ENCODE data around the gene ALPK1. TPM values are rescaled to one million over a fixed set of nuclear protein-coding genes. Genes with fewer than 3 reads are reported as not detected.
A peak's percentile ranks its signal among the peaks of the same experiment; 100 is the strongest.
"Not testable (repeated sequence)": the region's sequence is repeated elsewhere in the genome, so short reads cannot be mapped to it uniquely, and the experiment has no call there.

ALPK1 gene
- total RNA-seq, 3 donors from 2014 or later: 2.6 to 4.0 (median 3.6) TPM

DNA sequence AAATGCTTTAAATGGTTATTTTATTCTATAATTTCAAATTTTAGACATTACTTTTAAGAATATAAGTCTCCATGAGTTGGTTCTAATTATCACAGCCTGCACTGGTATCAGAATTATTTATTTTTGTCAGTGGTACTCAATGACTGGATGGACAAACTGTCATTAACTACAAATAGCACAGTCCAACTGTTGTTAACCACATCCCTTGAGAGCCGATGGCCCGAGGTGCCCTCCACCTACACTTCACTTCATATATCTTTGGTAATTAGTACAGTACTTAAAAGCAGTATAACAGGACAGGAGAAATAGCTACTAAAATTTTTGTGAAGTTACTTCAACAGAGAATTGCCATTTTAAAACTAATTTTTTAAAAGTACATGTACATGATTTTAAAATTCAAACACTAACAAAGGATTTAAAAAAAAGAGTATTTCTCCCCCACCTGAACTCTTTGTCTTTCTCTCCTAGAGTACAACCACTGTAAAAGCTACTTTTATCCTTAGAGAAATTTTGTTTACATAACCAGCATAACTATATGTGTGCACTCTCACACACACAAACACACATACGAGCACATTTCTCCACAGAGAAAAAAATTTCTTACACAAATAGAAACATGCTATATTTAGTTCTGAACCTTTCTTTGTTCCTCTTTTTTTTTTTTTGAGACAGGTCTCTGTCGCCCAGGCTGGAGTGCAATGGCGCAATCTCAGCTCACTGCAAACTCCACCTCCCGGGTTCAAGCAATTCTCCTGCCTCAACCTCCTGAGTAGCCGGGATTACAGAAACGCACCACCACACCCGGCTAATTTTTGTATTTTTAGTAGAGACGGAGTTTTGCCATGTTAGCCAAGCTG, 17.9 kb upstream of the ALPK1 start:
- H3K27me3 Mint-ChIP-seq (ENCODE audit: low read depth): no peaks in the 10 kb centered on the region
- no peak for ATAC-seq
- H3K36me3 Mint-ChIP-seq (ENCODE audit: insufficient read depth): peaks cover 36% of the 10 kb centered on the region
- H3K4me3 Mint-ChIP-seq: peak overlapping the region; percentile 43
- DNase-seq: no peak
- H3K4me1 Mint-ChIP-seq (ENCODE audit: low read depth): peaks cover 70% of the 10 kb centered on the region
- H3K9me3 Mint-ChIP-seq: no peaks in the 10 kb centered on the region

DNA sequence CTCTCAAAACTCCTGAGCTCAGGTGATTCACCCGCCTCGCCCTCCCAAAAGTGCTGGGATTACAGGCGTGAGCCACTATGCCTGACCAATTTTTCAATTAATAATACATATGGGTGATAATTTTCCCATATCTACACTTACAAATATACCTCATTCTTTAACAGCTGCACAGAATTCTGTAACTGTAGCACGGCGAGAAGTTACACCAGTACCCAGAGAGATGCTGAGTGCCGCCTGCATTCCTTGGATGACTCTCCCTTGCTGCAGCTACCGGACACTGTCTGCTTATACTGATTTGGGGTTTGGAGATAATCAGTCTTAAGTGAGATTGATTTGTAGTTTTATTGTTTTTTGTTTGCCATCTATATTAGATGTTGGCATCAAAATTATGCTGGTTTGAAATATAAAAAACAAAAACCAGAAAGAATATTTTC, 17.3 kb upstream of the ALPK1 start:
- peak overlapping the region; percentile 43 for H3K4me3 Mint-ChIP-seq
- no peaks in the 10 kb centered on the region for H3K27me3 Mint-ChIP-seq (ENCODE audit: low read depth)
- ATAC-seq (no peak), DNase-seq (no peak)
- no peaks in the 10 kb centered on the region for H3K9me3 Mint-ChIP-seq
- H3K36me3 Mint-ChIP-seq (ENCODE audit: insufficient read depth): peaks cover 36% of the 10 kb centered on the region
- peaks cover 72% of the 10 kb centered on the region for H3K4me1 Mint-ChIP-seq (ENCODE audit: low read depth)

DNA sequence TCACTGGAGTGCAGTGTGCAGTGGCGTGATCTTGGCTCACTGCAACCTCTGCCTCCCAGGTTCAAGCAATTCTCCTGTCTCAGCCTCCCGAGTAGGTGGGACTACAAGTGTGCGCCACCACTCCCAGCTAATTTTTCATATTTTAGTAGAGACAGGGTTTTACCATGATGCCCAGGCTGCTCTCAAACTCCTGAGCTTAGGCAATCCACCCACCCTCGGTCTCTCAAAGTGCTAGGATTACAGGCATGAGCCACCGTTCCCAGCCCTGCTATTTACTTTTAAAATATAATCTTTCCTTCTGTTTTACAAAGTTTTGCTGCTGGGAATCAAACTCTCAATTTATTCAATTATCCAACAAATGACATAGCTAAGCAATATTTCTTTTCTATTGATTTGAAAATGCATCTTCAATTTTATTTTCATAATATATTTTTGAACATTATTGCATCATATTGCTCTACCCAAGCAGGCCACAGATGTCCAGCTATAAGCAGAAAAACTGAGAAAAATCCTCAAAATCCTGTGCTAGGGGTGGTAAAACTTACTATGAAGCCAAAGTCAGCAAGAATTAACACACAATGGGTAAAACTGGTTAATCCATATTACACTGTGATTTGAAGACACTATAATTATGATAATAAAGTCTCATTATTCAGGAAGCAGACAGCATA, 16.6 kb upstream of the ALPK1 start:
- DNase-seq (no peak), ATAC-seq (no peak)
- H3K9me3 Mint-ChIP-seq: no peaks in the 10 kb centered on the region
- H3K4me3 Mint-ChIP-seq: no peak overlapping the region
- H3K4me1 Mint-ChIP-seq (ENCODE audit: low read depth): peaks cover 72% of the 10 kb centered on the region
- H3K27me3 Mint-ChIP-seq (ENCODE audit: low read depth): no peaks in the 10 kb centered on the region
- peaks cover 36% of the 10 kb centered on the region for H3K36me3 Mint-ChIP-seq (ENCODE audit: insufficient read depth)

DNA sequence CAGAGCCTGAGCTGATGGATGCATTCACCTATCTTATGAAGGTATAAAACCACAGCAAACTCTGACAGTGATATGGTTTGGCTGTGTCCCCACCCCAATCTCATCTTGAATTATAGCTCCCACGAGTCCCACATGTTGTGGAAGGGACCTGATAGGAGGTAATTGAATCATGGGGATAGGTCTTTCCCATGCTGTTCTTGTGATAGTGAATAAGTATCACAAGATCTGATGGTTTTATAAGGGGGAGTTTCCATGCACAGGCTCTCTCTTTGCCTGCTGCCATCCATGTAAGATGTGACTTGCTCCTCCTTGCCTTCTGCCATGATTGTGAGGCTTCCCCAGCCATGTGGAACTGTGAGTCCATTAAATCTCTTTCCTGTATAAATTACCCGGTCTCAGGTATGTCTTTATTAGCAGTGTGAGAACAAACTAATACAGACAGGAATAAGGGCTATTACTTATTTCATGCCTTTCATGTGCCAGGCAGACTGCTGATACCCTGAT, 15.2 kb upstream of the ALPK1 start:
- H3K9me3 Mint-ChIP-seq; ATAC-seq; DNase-seq; H3K27me3 Mint-ChIP-seq (ENCODE audit: low read depth): not testable (repeated sequence)
- H3K36me3 Mint-ChIP-seq (ENCODE audit: insufficient read depth): peaks cover 27% of the 10 kb centered on the region
- peaks cover 75% of the 10 kb centered on the region for H3K4me1 Mint-ChIP-seq (ENCODE audit: low read depth)
- peak overlapping the region; percentile 3 for H3K4me3 Mint-ChIP-seq

DNA sequence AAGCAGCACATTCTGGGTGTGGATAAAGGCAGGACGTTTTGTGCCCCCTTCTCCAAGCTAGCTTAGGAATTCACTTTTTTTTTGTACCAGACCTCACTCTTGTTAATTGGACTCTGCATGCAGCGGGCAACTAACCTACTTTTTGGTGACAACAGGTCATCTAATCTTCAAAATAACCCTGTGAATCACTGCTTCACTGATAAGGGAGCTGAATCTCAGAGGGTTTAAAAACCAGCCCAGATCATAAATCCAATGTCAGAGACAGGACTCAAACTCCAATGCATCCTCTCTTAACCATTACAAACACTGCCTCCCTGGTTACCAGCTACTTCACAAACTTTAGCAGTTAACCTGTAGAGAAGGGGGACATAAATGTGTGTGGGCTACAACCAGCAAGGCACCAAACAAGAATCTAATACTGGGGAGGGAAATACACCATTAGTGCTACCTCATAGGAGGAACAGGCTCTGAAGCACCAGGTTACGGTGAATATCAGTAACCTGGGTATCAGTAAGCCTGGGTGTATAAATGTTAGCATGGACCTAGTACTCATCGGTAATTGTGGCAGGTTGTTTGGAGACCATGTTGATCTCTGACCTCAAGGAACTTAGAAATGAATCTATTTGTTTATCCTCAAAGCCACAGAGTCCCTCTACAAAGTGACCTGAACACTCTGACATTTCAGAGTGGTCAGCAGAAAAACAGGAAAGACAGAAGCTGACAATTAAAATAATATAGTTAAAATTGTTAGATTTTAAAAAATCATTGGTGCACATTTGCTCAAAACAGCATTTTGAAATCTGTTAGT, 14.1 kb upstream of the ALPK1 start:
- ATAC-seq (no peak), DNase-seq (no peak)
- Mint-ChIP-seq H3K4me1 (ENCODE audit: low read depth) (peaks cover 76% of the 10 kb centered on the region), H3K9me3 (no peaks in the 10 kb centered on the region), H3K4me3 (peak overlapping the region; percentile 96), H3K36me3 (ENCODE audit: insufficient read depth) (peaks cover 17% of the 10 kb centered on the region), H3K27me3 (ENCODE audit: low read depth) (no peaks in the 10 kb centered on the region)

DNA sequence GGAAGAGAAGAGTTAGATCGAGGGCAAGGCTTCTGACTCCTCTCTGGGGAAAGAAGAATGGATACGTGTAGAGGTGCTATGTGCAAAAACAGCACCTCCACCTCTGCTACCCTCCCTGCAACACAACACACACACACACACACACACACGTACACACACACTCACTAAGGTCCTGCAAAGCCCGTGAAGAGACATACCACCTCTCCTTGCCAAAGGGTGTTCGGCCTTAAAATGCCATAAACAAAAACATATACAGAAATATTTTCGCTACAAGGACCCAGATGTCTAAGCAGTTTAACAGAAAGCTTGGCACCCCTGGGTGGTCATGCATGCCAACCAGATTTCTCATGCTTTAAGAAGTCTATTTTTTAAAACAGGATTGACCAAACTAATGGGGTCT, 13.0 kb upstream of the ALPK1 start:
- H3K4me1 Mint-ChIP-seq (ENCODE audit: low read depth): peaks cover 77% of the 10 kb centered on the region
- DNase-seq: no peak
- peaks cover 12% of the 10 kb centered on the region for H3K36me3 Mint-ChIP-seq (ENCODE audit: insufficient read depth)
- H3K9me3 Mint-ChIP-seq: no peaks in the 10 kb centered on the region
- H3K4me3 Mint-ChIP-seq: peak overlapping the region; percentile 96
- no peaks in the 10 kb centered on the region for H3K27me3 Mint-ChIP-seq (ENCODE audit: low read depth)
- no peak for ATAC-seq

DNA sequence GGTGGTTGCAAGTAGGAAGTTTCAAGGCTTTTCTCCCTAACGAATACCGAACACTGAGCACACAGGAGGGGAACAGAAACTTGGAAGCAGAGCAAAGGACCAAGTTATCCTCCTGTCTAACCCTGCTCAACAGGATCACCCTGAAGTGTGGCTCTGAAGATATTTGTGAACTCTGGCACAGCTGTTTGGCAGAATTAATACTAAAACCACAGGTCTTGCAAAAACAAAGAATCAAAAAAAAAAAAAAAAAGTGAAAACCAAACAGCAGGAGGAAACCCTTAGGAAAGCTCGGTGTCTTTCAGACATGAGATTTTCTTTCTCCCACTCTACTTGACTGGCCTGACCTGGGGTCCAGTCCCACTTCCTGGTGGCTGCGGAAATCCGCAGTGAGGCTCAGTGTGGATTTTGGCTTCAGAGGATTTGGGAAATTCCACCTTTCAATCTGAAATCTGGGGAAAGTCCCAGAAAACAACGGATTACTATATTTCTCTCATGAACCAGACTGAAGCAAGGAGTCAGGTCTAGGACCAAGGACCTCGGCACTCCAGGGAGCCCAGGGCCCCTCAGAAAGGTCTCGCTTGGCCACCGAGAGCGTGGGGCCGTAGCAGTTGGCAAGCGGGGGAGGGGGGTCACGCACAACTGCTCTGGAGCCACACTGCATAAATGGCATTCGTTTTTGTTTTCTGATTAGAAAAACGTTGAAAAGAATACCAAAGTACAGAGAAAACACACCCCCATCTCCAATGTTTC, 12.3 kb upstream of the ALPK1 start:
- H3K9me3 Mint-ChIP-seq: no peaks in the 10 kb centered on the region
- peaks cover 77% of the 10 kb centered on the region for H3K4me1 Mint-ChIP-seq (ENCODE audit: low read depth)
- ATAC-seq (peak in 1 of 2 donors; percentile 6), DNase-seq (no peak)
- H3K4me3 Mint-ChIP-seq: peak overlapping the region; percentile 96
- no peaks in the 10 kb centered on the region for H3K27me3 Mint-ChIP-seq (ENCODE audit: low read depth)
- peaks cover 11% of the 10 kb centered on the region for H3K36me3 Mint-ChIP-seq (ENCODE audit: insufficient read depth)

DNA sequence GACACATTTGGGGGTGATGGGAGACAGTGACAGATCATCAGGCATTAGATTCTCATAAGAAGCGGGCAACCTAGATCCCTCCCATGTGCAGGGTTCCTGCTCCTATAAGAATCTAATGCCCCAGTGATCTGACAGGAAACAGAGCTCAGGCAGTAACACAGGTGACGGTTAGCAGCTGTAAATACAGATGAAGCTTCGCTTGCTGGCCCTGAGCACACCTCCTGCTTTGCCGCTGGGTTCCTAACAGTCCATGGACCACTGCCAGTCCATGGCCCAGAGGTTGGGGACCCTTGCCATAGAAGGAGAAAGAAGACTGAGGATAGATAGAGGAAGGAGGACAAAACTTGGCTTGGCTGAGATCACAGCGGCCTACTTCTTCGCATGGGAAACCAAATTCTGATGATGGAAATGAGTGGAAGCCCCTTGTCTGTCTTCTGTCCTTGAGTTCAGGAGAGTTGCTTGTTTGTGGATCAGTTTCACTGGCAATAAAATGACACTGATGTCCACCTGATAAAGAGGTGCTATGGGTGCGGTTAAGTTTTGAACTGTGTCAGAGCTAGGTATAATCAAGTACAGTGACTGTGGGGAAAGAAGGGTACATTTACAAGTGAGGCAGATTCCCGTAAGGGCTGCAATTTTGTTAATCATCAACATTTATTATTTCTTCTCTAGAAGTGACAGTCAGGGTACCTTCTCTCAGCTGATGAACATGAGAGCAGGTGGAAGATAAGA, 9.7 kb upstream of the ALPK1 start:
- H3K4me1 Mint-ChIP-seq (ENCODE audit: low read depth): peaks cover 64% of the 10 kb centered on the region
- peaks cover 3% of the 10 kb centered on the region for H3K36me3 Mint-ChIP-seq (ENCODE audit: insufficient read depth)
- H3K9me3 Mint-ChIP-seq: no peaks in the 10 kb centered on the region
- no peak for DNase-seq
- no peaks in the 10 kb centered on the region for H3K27me3 Mint-ChIP-seq (ENCODE audit: low read depth)
- H3K4me3 Mint-ChIP-seq: peak overlapping the region; percentile 96
- ATAC-seq: peak in 1 of 2 donors; percentile 2

DNA sequence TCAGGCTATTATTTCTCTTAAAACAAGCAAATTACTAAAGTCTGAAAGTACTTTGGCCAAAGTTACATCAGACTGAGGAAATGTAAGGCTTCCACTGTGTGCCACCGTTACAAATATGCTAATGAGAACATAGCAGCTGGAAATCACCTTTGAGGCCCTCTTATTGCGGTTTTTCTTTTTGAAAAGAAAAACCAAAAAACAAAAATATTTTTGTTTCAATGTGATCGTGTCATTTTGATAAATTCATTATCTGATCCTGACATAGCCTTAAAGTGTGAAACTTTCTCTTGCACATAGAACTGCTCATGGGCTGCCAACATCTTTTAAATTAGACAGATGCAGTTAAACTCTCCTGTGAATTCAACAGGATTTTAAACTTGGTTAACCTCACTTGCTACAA, 8.7 kb upstream of the ALPK1 start:
- peak; percentile 4 to 6 for ATAC-seq
- no peak for DNase-seq
- peak overlapping the region; percentile 58 for H3K4me3 Mint-ChIP-seq

DNA sequence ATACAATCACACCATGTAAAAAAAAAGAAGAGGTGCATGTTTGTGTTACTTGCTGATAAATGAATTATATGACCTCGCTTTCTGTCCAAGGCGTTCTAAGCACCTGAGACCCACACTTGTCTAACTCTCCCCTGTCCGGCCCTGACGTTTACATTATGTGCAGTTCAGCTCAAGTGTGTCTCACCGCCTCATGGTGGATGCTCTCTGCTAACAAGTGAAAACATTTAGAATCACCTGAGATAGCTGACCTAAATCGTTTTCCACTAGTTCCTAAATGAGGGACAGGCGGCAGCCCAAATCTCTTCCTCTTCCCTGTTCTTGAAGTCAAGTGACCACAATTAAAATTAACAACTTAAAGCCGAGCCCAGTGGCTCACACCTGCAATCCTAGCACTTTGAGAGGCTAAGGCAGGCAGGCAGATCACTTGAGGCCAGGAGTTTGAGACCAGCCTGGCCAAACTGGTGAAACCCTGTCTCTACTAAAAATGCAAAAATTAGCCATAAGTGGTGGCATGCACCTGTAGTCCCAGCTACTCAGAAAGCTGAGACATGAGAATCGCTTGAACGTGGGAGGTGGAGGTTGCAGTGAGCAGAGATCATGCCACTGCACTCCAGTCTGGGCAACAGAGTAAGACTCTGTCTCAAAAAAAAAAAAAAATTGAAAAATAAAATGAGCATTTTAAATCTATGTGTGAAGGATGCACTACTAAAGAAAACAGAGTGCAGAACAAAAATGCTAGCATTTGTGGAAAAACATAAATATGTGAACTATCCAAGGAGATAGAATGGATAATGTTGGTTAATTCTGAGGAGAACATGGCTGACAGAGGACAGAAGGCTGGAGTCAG, 7.5 kb upstream of the ALPK1 start:
- Mint-ChIP-seq H3K4me1 (ENCODE audit: low read depth) (peaks cover 46% of the 10 kb centered on the region), H3K27me3 (ENCODE audit: low read depth) (no peaks in the 10 kb centered on the region)

More for the DNA sequence above, 8.7 kb upstream of the ALPK1 start:
- Mint-ChIP-seq H3K4me1 (ENCODE audit: low read depth) (peaks cover 55% of the 10 kb centered on the region), H3K9me3 (no peaks in the 10 kb centered on the region), H3K36me3 (ENCODE audit: insufficient read depth) (no peaks in the 10 kb centered on the region), H3K27me3 (ENCODE audit: low read depth) (no peaks in the 10 kb centered on the region)

DNA sequence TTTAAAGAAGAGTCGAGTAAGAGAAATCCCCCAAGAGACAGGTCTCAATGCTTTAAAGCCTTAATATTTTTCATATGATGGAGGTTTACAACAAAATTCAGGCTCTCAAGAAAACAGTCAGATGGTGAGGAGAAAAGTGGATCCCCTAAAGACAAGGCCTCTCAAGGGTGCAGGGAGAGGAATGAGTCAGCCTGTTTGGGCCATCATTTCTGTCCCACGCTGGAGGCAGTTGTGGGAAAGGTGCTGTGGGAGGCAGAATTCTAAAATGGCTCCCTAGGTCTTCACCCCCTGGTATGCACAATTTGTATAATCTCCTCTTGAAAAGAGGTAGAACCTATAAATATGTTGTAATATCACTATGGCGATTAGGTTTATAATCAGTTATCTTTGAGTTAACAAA, 6.8 kb upstream of the ALPK1 start:
- Mint-ChIP-seq H3K4me1 (ENCODE audit: low read depth) (peaks cover 45% of the 10 kb centered on the region), H3K27me3 (ENCODE audit: low read depth) (no peaks in the 10 kb centered on the region), H3K4me3 (no peak overlapping the region), H3K36me3 (ENCODE audit: insufficient read depth) (no peaks in the 10 kb centered on the region), H3K9me3 (no peaks in the 10 kb centered on the region)
- no peak for DNase-seq
- ATAC-seq: no peak

More for the DNA sequence above, 7.5 kb upstream of the ALPK1 start:
- peak overlapping the region; percentile 61 for H3K4me3 Mint-ChIP-seq
- H3K9me3 Mint-ChIP-seq: no peaks in the 10 kb centered on the region
- H3K36me3 Mint-ChIP-seq (ENCODE audit: insufficient read depth): no peaks in the 10 kb centered on the region
- no peak for ATAC-seq
- DNase-seq: no peak

DNA sequence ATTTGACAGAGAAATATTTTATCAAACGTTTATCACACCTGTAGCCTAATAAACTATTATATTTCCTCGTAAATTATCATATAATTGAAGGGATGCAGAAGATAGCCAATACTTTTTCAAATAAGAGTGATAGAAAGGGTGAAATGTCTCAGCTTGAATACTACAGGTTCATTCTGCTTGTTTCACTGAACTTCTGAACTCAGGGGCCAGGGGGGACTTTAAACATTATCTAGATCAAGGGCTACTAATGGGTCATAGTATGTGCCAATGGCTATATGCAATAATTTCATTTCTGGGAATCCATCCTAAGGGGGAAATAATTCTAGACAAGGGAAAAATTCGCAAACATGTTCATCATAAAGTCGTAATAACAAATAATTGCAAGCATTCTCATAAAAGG, 2.6 kb downstream of the ALPK1 start:
- DNase-seq (no peak), ATAC-seq (no peak)
- Mint-ChIP-seq H3K36me3 (ENCODE audit: insufficient read depth) (no peaks in the 10 kb centered on the region), H3K4me3 (no peak overlapping the region), H3K4me1 (ENCODE audit: low read depth) (peaks cover 28% of the 10 kb centered on the region), H3K9me3 (no peaks in the 10 kb centered on the region), H3K27me3 (ENCODE audit: low read depth) (no peaks in the 10 kb centered on the region)
